Colonic mucosa (tissue), 4 donors: ENCODE data around the gene ANO8. TPM values are rescaled to one million over a fixed set of nuclear protein-coding genes. Genes with fewer than 3 reads are reported as not detected.

Source experiments
- DNase-seq: peaks from one replicate; pipeline ENCODE4 v3.0.0-alpha.2; 2020
- H3K27ac ChIP-seq: fragments of 200-600 bp; one replicate; pipeline ENCODE4 v1.8.0; 2021
- H3K27me3 ChIP-seq: fragments of 200-600 bp; one replicate; pipeline ENCODE4 v1.8.0; 2021
- H3K36me3 ChIP-seq: fragments of 200-600 bp; one replicate; pipeline ENCODE4 v1.8.0; 2021
- H3K4me1 ChIP-seq: fragments of 200-600 bp; one replicate; pipeline ENCODE4 v1.8.0; 2021; ENCODE audit warnings: mild to moderate bottlenecking
- H3K4me3 ChIP-seq: fragments of 200-600 bp; one replicate; pipeline ENCODE4 v1.8.0; 2021
- H3K9ac ChIP-seq, 2 donors: one replicate each; pipeline ENCODE4 v1.7.0; 2013; ENCODE audit warnings: control low read depth in 2 of 2, low read depth in 2 of 2, low read length in 2 of 2
- H3K9me3 ChIP-seq: fragments of 200-600 bp; one replicate; pipeline ENCODE4 v1.8.0; 2021
- CTCF ChIP-seq: fragments of 200-600 bp; IDR thresholded peaks from one replicate; pipeline ENCODE4 v1.8.0; 2022; ENCODE audit warnings: antibody characterized with exemption, mild to moderate bottlenecking
- intact Hi-C: fragments of 100-400 bp; cut with DNase I; formaldehyde crosslinking; loops from one replicate; pipeline ENCODE4 v1.14.1; 2022
- total RNA-seq, 2 donors: library from RNA; stranded (reverse); fragmentation: NEBNext Ultra II Directional in 1 of 2; extraction: Animal tissue kit (Norgen Biotek cat#: 25700) in 1 of 2; gene quantifications; one replicate each; pipeline ENCODE4 v1.2.1, GENCODE V29; 2021
- donor health status: healthy.
- donor health status: DM: no; HTN: no; CAD: no.
- donor health status: DM: no; HTN: no; CAD: no.

The ANO8 gene
- total RNA-seq, 2 donors from 2014 or later: 8.9 to 13.7 TPM

- peaks cover 15% of the 10 kb centered on the region for H3K36me3 ChIP-seq
- no peak for DNase-seq
- no peak overlapping the region for H3K4me3 ChIP-seq
- intact Hi-C loops: no loop called here
- peaks cover 3% of the 10 kb centered on the region for H3K4me1 ChIP-seq
- H3K9me3 ChIP-seq: no peaks in the 10 kb centered on the region
- TF ChIP-seq CTCF: no peak
- no peaks in the 10 kb centered on the region for H3K27me3 ChIP-seq
- H3K27ac ChIP-seq: no peak overlapping the region
- no peak overlapping the region for H3K9ac ChIP-seq
Measured at GRCh38 chr19:17323300-17323963, 11.2 kb downstream of the ANO8 start.

GRCh38 chr19:17322854-17323253 lies 11.8 kb downstream of the ANO8 start:
- Histone ChIP-seq H3K27ac (no peak overlapping the region), H3K27me3 (no peaks in the 10 kb centered on the region), H3K9me3 (no peaks in the 10 kb centered on the region), H3K4me3 (no peak overlapping the region), H3K4me1 (peaks cover 3% of the 10 kb centered on the region), H3K9ac (no peak overlapping the region), H3K36me3 (peaks cover 15% of the 10 kb centered on the region)
- TF ChIP-seq CTCF: no peak
- intact Hi-C loops: no loop called here
- DNase-seq: peak; percentile 34

- Histone ChIP-seq H3K36me3 (peaks cover 15% of the 10 kb centered on the region), H3K9me3 (no peaks in the 10 kb centered on the region), H3K27me3 (no peaks in the 10 kb centered on the region), H3K27ac (no peak overlapping the region), H3K9ac (no peak overlapping the region), H3K4me1 (no peaks in the 10 kb centered on the region), H3K4me3 (no peak overlapping the region)
- intact Hi-C loops: no loop called here
- DNase-seq: no peak
- no peak for TF ChIP-seq CTCF
Measured at GRCh38 chr19:17321655-17322489, 12.8 kb downstream of the ANO8 start.

- Histone ChIP-seq H3K36me3 (peaks cover 15% of the 10 kb centered on the region), H3K9me3 (no peaks in the 10 kb centered on the region), H3K9ac (no peak overlapping the region), H3K27me3 (no peaks in the 10 kb centered on the region), H3K27ac (no peak overlapping the region), H3K4me1 (no peaks in the 10 kb centered on the region), H3K4me3 (no peak overlapping the region)
- no peak for TF ChIP-seq CTCF
- intact Hi-C loops: no loop called here
- DNase-seq: no peak
Measured at GRCh38 chr19:17320435-17320834, 14.2 kb downstream of the ANO8 start.

GRCh38 chr19:17319473-17320238 lies 15.0 kb downstream of the ANO8 start:
- peaks cover 18% of the 10 kb centered on the region for H3K36me3 ChIP-seq
- H3K4me1 ChIP-seq: no peaks in the 10 kb centered on the region
- TF ChIP-seq CTCF: no peak
- no peaks in the 10 kb centered on the region for H3K9me3 ChIP-seq
- no peak overlapping the region for H3K9ac ChIP-seq
- intact Hi-C loops: no loop called here
- H3K27ac ChIP-seq: no peak overlapping the region
- no peak for DNase-seq
- H3K4me3 ChIP-seq: no peak overlapping the region
- H3K27me3 ChIP-seq: no peaks in the 10 kb centered on the region
